Calu3 (cell line): Measurements from ENCODE around the gene RPP40. TPM values are rescaled to one million over a fixed set of nuclear protein-coding genes. Genes with fewer than 3 reads are reported as not detected.

ENCODE experiments used
- BruUV-seq: library from RNA; stranded (reverse); fragments of 400-500 nt; replicated peaks from 2 replicates; lab custom pipeline; 2021; lab: Mats Ljungman, UMichigan
- CTCF ChIA-PET: fragments of 300-600 bp; sonication (Branson Sonifier 250); formaldehyde crosslinking; loops from one replicate; lab custom pipeline; 2022; ENCODE audit warnings: antibody characterized with exemption; lab: Charles Lee
- DNase-seq: peaks from one replicate; pipeline ENCODE4 v3.0.0; 2022
- H3K27ac Mint-ChIP-seq: one replicate; pipeline ENCODE4 v1.8.0; 2022; ENCODE audit warnings: mixed read lengths; ENCODE audit not compliant: unreplicated experiment
- H3K27me3 Mint-ChIP-seq: one replicate; pipeline ENCODE4 v1.8.0; 2022; ENCODE audit warnings: mixed read lengths; ENCODE audit not compliant: unreplicated experiment
- H3K36me3 Mint-ChIP-seq: one replicate; pipeline ENCODE4 v1.8.0; 2022; ENCODE audit warnings: mild to moderate bottlenecking, moderate library complexity, mixed read lengths; ENCODE audit not compliant: insufficient read depth, unreplicated experiment
- H3K4me1 Mint-ChIP-seq: one replicate; pipeline ENCODE4 v1.8.0; 2022; ENCODE audit warnings: mild to moderate bottlenecking, low read depth, mixed read lengths; ENCODE audit not compliant: unreplicated experiment
- H3K4me3 Mint-ChIP-seq: one replicate; pipeline ENCODE4 v1.8.0; 2022; ENCODE audit warnings: mild to moderate bottlenecking, low read depth, moderate library complexity, mixed read lengths; ENCODE audit not compliant: unreplicated experiment
- H3K9me3 Mint-ChIP-seq: one replicate; pipeline ENCODE4 v1.8.0; 2022; ENCODE audit warnings: low read depth, mixed read lengths; ENCODE audit not compliant: unreplicated experiment
- CTCF ChIP-seq: fragments of 200-600 bp; IDR thresholded peaks from one replicate; pipeline ENCODE4 v1.8.0; 2022; ENCODE audit warnings: antibody characterized with exemption; ENCODE audit not compliant: unreplicated experiment
- intact Hi-C: fragments of 100-400 bp; cut with micrococcal nuclease; formaldehyde crosslinking; loops from one replicate; pipeline ENCODE4 v1.10.0; 2022; ENCODE audit not compliant: unreplicated experiment
- total RNA-seq: library from RNA; stranded (reverse); gene quantifications from 2 replicates; pipeline ENCODE4 v1.2.3, GENCODE V29; 2022

Gene RPP40
- total RNA-seq, 1 experiment from 2014 or later = 11.1 TPM

GRCh38 chr6:4972438-4972837 lies 31.4 kb downstream of the RPP40 start:
- CTCF ChIA-PET = no interaction called here
- no peaks in the 10 kb centered on the region for H3K4me1 Mint-ChIP-seq

DNA sequence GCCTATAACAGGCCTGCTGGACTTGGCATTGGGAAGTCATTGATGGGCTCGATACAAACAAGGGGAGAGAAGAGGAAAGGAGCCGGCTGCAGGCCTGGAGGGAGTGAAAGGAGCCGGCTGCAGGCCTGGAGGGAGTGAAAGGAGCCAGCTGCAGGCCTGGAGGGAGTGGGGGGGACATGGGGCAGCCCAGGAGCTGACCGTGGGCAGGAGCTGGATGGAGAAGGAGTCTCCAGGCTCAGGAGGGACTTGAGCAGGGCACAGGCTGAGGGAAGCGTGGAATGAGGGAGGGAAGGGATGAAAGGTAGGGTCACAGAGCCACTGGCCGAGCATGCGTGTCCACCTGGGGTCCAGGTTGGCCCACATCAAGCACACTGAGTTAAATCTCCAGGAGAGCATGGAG lies 32.0 kb downstream of the RPP40 start:
- H3K27me3 Mint-ChIP-seq = peaks cover 49% of the 10 kb centered on the region
- no peaks in the 10 kb centered on the region for H3K4me1 Mint-ChIP-seq
- no peak for TF ChIP-seq CTCF
- no peak for DNase-seq
- CTCF ChIA-PET = no interaction called here
- H3K9me3 Mint-ChIP-seq = peaks cover 5% of the 10 kb centered on the region
- no peak overlapping the region for H3K27ac Mint-ChIP-seq
- intact Hi-C loops = no loop called here
- H3K36me3 Mint-ChIP-seq = no peaks in the 10 kb centered on the region
- BruUV-seq = no TSS peak
- H3K4me3 Mint-ChIP-seq = no peak overlapping the region

More at GRCh38 chr6:4972438-4972837, 31.4 kb downstream of the RPP40 start:
- TF ChIP-seq CTCF = no peak
- H3K4me3 Mint-ChIP-seq = no peak overlapping the region
- peaks cover 51% of the 10 kb centered on the region for H3K27me3 Mint-ChIP-seq
- peaks cover 7% of the 10 kb centered on the region for H3K9me3 Mint-ChIP-seq
- DNase-seq = no peak
- no peak overlapping the region for H3K27ac Mint-ChIP-seq
- no TSS peak for BruUV-seq
- no peaks in the 10 kb centered on the region for H3K36me3 Mint-ChIP-seq
- intact Hi-C loops = no loop called here

- intact Hi-C loops = no loop called here
- Mint-ChIP-seq H3K27me3 (peaks cover 46% of the 10 kb centered on the region), H3K4me3 (no peak overlapping the region), H3K27ac (no peak overlapping the region), H3K9me3 (no peaks in the 10 kb centered on the region), H3K36me3 (no peaks in the 10 kb centered on the region), H3K4me1 (no peaks in the 10 kb centered on the region)
- no peak for DNase-seq
- no peak for TF ChIP-seq CTCF
- CTCF ChIA-PET = interaction anchor here (0.7 kb wide), 1 partner anchor 485 kb away, joined by 4 read pairs; no protein-coding TSS in a partner anchor
- no TSS peak for BruUV-seq
These were observed 33.0 kb downstream of the RPP40 start for GRCh38 chr6:4970739-4971395.

DNA sequence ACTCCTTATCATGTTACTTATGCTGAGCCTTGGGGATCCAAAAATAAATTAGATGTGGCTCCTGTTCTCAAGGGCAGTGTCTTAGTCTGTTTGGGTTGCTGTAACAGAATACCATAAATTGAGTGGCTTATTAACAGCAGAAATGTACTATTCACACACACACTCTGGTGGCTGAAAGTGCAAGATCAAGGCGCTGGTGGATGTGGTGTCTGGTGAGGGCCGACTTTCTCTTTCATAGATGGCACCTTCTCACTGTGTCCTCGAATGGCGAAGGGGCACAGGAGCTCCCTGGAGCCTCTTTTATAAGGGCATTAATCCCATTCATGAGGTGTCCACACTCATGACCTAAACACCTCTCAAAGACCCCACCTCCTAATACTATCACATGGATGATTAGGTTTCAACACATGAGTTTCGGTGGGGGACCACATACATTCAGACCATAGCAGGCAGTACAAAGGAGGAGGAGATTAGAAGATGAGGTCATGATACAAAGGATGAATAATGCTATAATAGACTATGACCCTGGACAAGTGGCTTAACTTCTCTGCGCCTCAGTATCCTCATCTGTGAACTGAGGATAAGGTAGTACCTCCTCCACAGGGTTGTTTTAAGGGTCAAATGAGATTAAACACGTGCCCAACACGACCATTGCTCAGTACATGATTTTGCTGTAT lies 34.1 kb downstream of the RPP40 start:
- CTCF ChIA-PET = no interaction called here
- H3K27me3 Mint-ChIP-seq = peaks cover 57% of the 10 kb centered on the region
- no peak for TF ChIP-seq CTCF
- peaks cover 4% of the 10 kb centered on the region for H3K36me3 Mint-ChIP-seq
- intact Hi-C loops = no loop called here
- H3K4me3 Mint-ChIP-seq = no peak overlapping the region
- H3K9me3 Mint-ChIP-seq = no peaks in the 10 kb centered on the region
- DNase-seq = no peak
- H3K27ac Mint-ChIP-seq = no peak overlapping the region
- BruUV-seq = no TSS peak
- H3K4me1 Mint-ChIP-seq = no peaks in the 10 kb centered on the region
